ENCODE results near the gene CDC14B. TPM values are rescaled to one million over a fixed set of nuclear protein-coding genes. Genes with fewer than 3 reads are reported as not detected.

Gene CDC14B
- total RNA-seq, 1 experiment from 2014 or later, result 28.4 TPM

DNA sequence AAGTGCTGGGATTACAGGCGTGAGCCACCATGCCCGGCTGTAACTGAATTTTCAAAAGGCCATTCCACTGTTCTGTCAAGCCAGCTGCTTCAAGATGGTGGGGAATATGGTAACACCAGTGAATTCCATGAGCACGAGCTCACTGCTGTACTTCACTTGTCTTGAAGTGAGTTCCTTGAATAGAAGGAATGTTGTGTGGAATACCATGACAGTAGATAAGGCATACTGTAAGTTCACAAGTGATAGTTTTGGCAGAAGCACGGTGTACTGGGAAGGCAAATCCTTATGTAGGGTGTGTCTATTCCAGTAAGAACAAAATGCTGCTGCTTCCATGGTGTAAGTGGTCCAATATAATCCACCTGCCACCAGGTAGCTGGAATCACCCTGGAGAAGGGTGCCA, 42.1 kb upstream of the CDC14B start:
- WGBS (ENCODE audit: extremely low coverage, insufficient read length, low lambda C conversion rate), result no CpG with 5 or more reads among the region's 4 CpGs
- no peak overlapping the region for H2BK12ac ChIP-seq (ENCODE audit: insufficient read length, low read depth, low read length)
- Mint-ChIP-seq H3K9me3 (no peaks in the 10 kb centered on the region), H3K4me1 (0 out of 4 replicates have a peak, but pooled peaks cover 0 to 2% of the 10 kb centered on the region in 2 experiments), H3K27me3 (ENCODE audit: low read depth) (peaks cover 6% of the 10 kb centered on the region), H3K27ac (no peak overlapping the region), H3K4me3 (no peak overlapping the region; a peak in 1 of 5 replicates), H3K36me3 (ENCODE audit: insufficient read depth in 1 of 3, low read depth in 3 of 3) (no peaks in the 10 kb centered on the region)
- no peak overlapping the region for H2AK5ac ChIP-seq (ENCODE audit: insufficient read length, low read length)
- H4K20me1 ChIP-seq (ENCODE audit: control insufficient read depth, insufficient read depth, insufficient read length), result no peaks in the 10 kb centered on the region
- H3K4me2 ChIP-seq (ENCODE audit: insufficient read depth, insufficient read length, low read length), result no peak overlapping the region
- no peak overlapping the region for H2BK15ac ChIP-seq (ENCODE audit: low read depth, low read length)
- H3K9me3 ChIP-seq (ENCODE audit: control insufficient read depth, low read depth, low read length), result no peaks in the 10 kb centered on the region
- H4K91ac ChIP-seq (ENCODE audit: insufficient read length, low read depth, low read length), result no peak overlapping the region
- H2AFZ ChIP-seq (ENCODE audit: low read length), result no peak overlapping the region
- no peak overlapping the region for H2BK20ac ChIP-seq (ENCODE audit: low read depth, low read length, poor library complexity, severe bottlenecking)
- no peak overlapping the region for H2BK5ac ChIP-seq (ENCODE audit: insufficient read length, low read length)
- H3K4ac ChIP-seq (ENCODE audit: low read depth, low read length), result no peak overlapping the region
- no peak overlapping the region for H3K56ac ChIP-seq (ENCODE audit: insufficient read length, low read depth, low read length)
- no peak overlapping the region for H4K8ac ChIP-seq (replicated peaks; ENCODE audit: insufficient read length, low read depth, low read length)
- H3K9ac ChIP-seq (ENCODE audit: extremely low read depth, insufficient read length, low read length), result no peak overlapping the region
- no peak overlapping the region for H3K14ac ChIP-seq (ENCODE audit: insufficient read depth, low read length)
- no peak overlapping the region for H4K5ac ChIP-seq (ENCODE audit: insufficient read length, low read depth, low read length)
- H3T11ph ChIP-seq (ENCODE audit: low read length), result no peak overlapping the region
- H3K79me2 ChIP-seq (ENCODE audit: insufficient read depth, low read length), result no peaks in the 10 kb centered on the region
- no peaks in the 10 kb centered on the region for H3K23me2 ChIP-seq (ENCODE audit: insufficient read length, low read depth, low read length, poor library complexity, severe bottlenecking)
- H3K18ac ChIP-seq (ENCODE audit: insufficient read length, low read depth, low read length), result no peak overlapping the region
- H3K27ac ChIP-seq (ENCODE audit: insufficient read length, low read depth, low read length), result no peak overlapping the region
- H3K23ac ChIP-seq (ENCODE audit: insufficient read length, low read depth, low read length), result no peak overlapping the region
- H3K27me3 ChIP-seq (ENCODE audit: insufficient read depth, low read length), result no peaks in the 10 kb centered on the region
- H2BK120ac ChIP-seq (ENCODE audit: low read depth, low read length, poor library complexity, severe bottlenecking), result no peak overlapping the region
- no peaks in the 10 kb centered on the region for H3K4me1 ChIP-seq (ENCODE audit: insufficient read depth, low read length)
- no peak for DNase-seq
- H3K79me1 ChIP-seq (ENCODE audit: insufficient read depth, low read depth, low read length, poor library complexity, severe bottlenecking), result no peaks in the 10 kb centered on the region
- TF ChIP-seq, protein P1, sequence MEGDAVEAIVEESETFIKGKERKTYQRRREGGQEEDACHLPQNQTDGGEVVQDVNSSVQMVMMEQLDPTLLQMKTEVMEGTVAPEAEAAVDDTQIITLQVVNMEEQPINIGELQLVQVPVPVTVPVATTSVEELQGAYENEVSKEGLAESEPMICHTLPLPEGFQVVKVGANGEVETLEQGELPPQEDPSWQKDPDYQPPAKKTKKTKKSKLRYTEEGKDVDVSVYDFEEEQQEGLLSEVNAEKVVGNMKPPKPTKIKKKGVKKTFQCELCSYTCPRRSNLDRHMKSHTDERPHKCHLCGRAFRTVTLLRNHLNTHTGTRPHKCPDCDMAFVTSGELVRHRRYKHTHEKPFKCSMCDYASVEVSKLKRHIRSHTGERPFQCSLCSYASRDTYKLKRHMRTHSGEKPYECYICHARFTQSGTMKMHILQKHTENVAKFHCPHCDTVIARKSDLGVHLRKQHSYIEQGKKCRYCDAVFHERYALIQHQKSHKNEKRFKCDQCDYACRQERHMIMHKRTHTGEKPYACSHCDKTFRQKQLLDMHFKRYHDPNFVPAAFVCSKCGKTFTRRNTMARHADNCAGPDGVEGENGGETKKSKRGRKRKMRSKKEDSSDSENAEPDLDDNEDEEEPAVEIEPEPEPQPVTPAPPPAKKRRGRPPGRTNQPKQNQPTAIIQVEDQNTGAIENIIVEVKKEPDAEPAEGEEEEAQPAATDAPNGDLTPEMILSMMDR (conservative IDR thresholded peaks at IDR 0.05), result no peak
